Measurements from ENCODE around the gene CLDN6. TPM values are rescaled to one million over a fixed set of nuclear protein-coding genes. Genes with fewer than 3 reads are reported as not detected.

CLDN6 gene
- total and polyA plus RNA-seq, 9 of the 15 experiments (the other 6 are each of a cell fraction or from before 2014, with no cell fraction given): 0.22 to 0.75 (median 0.38) TPM; not detected in 3

DNA sequence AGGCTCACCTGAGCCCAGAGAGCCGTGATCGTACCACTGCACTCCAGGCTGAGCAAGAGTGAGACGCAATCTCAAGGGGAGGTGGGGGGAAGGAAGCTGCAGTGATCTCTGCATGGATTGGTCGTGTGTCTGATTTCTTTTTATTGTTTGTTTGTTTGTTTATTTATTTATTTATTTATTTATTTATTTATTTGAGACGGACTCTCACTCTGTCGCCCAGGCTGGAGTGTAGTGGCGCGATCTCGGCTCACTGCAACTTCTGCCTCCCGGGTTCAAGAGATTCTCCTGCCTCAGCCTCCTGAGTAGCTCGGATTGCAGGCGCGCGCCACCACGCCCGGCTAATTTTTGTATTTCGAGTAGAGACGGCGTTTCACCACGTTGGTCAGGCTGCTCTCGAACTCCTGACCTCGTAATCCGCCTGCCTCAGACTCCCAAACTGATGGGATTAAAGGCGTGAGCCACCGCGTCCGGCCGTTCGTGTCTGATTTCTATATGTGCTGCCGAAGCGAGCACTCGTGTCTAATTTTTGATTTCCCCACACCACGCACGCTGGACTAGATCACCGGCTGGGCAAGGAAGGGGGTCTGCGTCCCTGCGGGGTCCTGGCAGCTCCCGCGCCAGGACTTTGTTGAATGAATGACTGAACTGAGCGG is 1.7 kb upstream of the CLDN6 start (continued):
- TF ChIP-seq ZFP36 (IDR thresholded peaks at IDR 0.05; ENCODE audit: low read depth, low read length, partially characterized antibody) (no peak), FOXM1 (IDR thresholded peaks at IDR 0.05; ENCODE audit: low read depth) (no peak), FOXM1 (CRISPR knock-in tag; IDR thresholded peaks at IDR 0.05; ENCODE audit: low read depth) (no peak), MBD1 (CRISPR knock-in tag; IDR thresholded peaks at IDR 0.05) (0 out of 2 replicates have a peak, but pooled peaks have one; percentile 19), ZNF766 (CRISPR knock-in tag; conservative IDR thresholded peaks at IDR 0.05) (no peak), POLR2AphosphoS2 (IDR thresholded peaks at IDR 0.05; ENCODE audit: low read length) (no peak), PML (IDR thresholded peaks at IDR 0.05; ENCODE audit: low read length) (no peak), MED1 (CRISPR knock-in tag; IDR thresholded peaks at IDR 0.05; ENCODE audit: borderline replicate concordance) (no peak), JUNB (CRISPR knock-in tag; conservative IDR thresholded peaks at IDR 0.05) (no peak), BMI1 (IDR thresholded peaks at IDR 0.05; ENCODE audit: low read length) (no peak), RFX1 (IDR thresholded peaks at IDR 0.05) (no peak), NELFE (IDR thresholded peaks at IDR 0.05; ENCODE audit: insufficient read depth, insufficient read length) (no peak), ESRRB (CRISPR knock-in tag; IDR thresholded peaks at IDR 0.05; ENCODE audit: borderline replicate concordance) (no peak), ATF7 (IDR thresholded peaks at IDR 0.05) (no peak), NR2C2 (CRISPR knock-in tag; IDR thresholded peaks at IDR 0.05) (no peak; the same call in 1 of the 2 replicates), NR2C2 (tag; IDR thresholded peaks at IDR 0.05) (no peak), ZFPM2 (CRISPR knock-in tag; IDR thresholded peaks at IDR 0.05) (no peak), SRSF1 (IDR thresholded peaks at IDR 0.05; ENCODE audit: low read depth, low read length) (no peak), PBX2 (CRISPR knock-in tag; IDR thresholded peaks at IDR 0.05; ENCODE audit: low read depth) (no peak), PBX2 (tag; conservative IDR thresholded peaks at IDR 0.05; ENCODE audit: low read depth) (no peak)
- TF ChIP-seq, protein P1, sequence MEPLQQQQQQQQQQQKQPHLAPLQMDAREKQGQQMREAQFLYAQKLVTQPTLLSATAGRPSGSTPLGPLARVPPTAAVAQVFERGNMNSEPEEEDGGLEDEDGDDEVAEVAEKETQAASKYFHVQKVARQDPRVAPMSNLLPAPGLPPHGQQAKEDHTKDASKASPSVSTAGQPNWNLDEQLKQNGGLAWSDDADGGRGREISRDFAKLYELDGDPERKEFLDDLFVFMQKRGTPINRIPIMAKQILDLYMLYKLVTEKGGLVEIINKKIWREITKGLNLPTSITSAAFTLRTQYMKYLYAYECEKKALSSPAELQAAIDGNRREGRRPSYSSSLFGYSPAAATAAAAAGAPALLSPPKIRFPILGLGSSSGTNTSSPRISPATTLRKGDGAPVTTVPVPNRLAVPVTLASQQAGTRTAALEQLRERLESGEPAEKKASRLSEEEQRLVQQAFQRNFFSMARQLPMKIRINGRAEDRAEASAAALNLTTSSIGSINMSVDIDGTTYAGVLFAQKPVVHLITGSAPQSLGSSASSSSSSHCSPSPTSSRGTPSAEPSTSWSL (CRISPR knock-in tag; IDR thresholded peaks at IDR 0.05; ENCODE audit: borderline replicate concordance): no peak
- TF ChIP-seq, protein P2, sequence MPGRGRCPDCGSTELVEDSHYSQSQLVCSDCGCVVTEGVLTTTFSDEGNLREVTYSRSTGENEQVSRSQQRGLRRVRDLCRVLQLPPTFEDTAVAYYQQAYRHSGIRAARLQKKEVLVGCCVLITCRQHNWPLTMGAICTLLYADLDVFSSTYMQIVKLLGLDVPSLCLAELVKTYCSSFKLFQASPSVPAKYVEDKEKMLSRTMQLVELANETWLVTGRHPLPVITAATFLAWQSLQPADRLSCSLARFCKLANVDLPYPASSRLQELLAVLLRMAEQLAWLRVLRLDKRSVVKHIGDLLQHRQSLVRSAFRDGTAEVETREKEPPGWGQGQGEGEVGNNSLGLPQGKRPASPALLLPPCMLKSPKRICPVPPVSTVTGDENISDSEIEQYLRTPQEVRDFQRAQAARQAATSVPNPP (IDR thresholded peaks at IDR 0.05; ENCODE audit: borderline replicate concordance, insufficient read depth, insufficient read length): no peak

Data from K562 (cell line).